ENCODE data around the gene SRL.
A peak's percentile ranks its signal among the peaks of the same experiment; 100 is the strongest.

Gene SRL

GRCh38 chr16:4241928-4242283 lies at the start of gene SRL:
TSS of gene SRL (minus strand) at chr16:4242080. CDS start at chr16:4242067, 13 bp downstream.
- H3K4me3 ChIP-seq (ENCODE audit: low read depth, low read length), result no peak within 1 kb of the TSS
- no peak for DNase-seq (ENCODE audit: low read depth)
- in situ Hi-C loops (cut with HindIII; ENCODE audit: low sequenced_read_pairs), result no loop called here
- no peak for TF ChIP-seq CTCF (IDR thresholded peaks at IDR 0.05; ENCODE audit: low read depth, low read length, missing control alignments)

GRCh38 chr16:4290236-4290830 lies 48.5 kb upstream of the SRL start:
- no peak for DNase-seq (ENCODE audit: low read depth)
- in situ Hi-C loops (cut with HindIII; ENCODE audit: low sequenced_read_pairs), result loop anchor here (10.0 kb wide), 1 partner anchor 416 kb away; no protein-coding TSS in a partner anchor
- no peak overlapping the region for H3K4me3 ChIP-seq (ENCODE audit: low read depth, low read length)
- TF ChIP-seq CTCF (IDR thresholded peaks at IDR 0.05; ENCODE audit: low read depth, low read length, missing control alignments), result peak; percentile 26

- in situ Hi-C loops (cut with HindIII; ENCODE audit: low sequenced_read_pairs), result no loop called here
These were observed 46.5 kb upstream of the SRL start for GRCh38 chr16:4288148-4288921.

GRCh38 chr16:4285167-4285566 lies 43.3 kb upstream of the SRL start:
- in situ Hi-C loops (cut with HindIII; ENCODE audit: low sequenced_read_pairs), result no loop called here

More at GRCh38 chr16:4288148-4288921, 46.5 kb upstream of the SRL start:
- no peak for DNase-seq (ENCODE audit: low read depth)
- no peak overlapping the region for H3K4me3 ChIP-seq (ENCODE audit: low read depth, low read length)
- TF ChIP-seq CTCF (IDR thresholded peaks at IDR 0.05; ENCODE audit: low read depth, low read length, missing control alignments), result peak; percentile 99

GRCh38 chr16:4283939-4284338 lies 42.1 kb upstream of the SRL start:
- H3K4me3 ChIP-seq (ENCODE audit: low read depth, low read length), result no peak overlapping the region
- no peak for DNase-seq (ENCODE audit: low read depth)
- no peak for TF ChIP-seq CTCF (IDR thresholded peaks at IDR 0.05; ENCODE audit: low read depth, low read length, missing control alignments)
- in situ Hi-C loops (cut with HindIII; ENCODE audit: low sequenced_read_pairs), result no loop called here

More at GRCh38 chr16:4285167-4285566, 43.3 kb upstream of the SRL start:
- no peak for TF ChIP-seq CTCF (IDR thresholded peaks at IDR 0.05; ENCODE audit: low read depth, low read length, missing control alignments)
- DNase-seq (ENCODE audit: low read depth), result no peak
- no peak overlapping the region for H3K4me3 ChIP-seq (ENCODE audit: low read depth, low read length)

GRCh38 chr16:4283441-4283840 lies 41.6 kb upstream of the SRL start:
- in situ Hi-C loops (cut with HindIII; ENCODE audit: low sequenced_read_pairs), result no loop called here
- no peak for DNase-seq (ENCODE audit: low read depth)
- no peak overlapping the region for H3K4me3 ChIP-seq (ENCODE audit: low read depth, low read length)
- TF ChIP-seq CTCF (IDR thresholded peaks at IDR 0.05; ENCODE audit: low read depth, low read length, missing control alignments), result no peak

All from astrocyte of the cerebellum (primary cell).